PC-9 (cell line): Measurements from ENCODE around the gene MICAL3. TPM values are rescaled to one million over a fixed set of nuclear protein-coding genes. Genes with fewer than 3 reads are reported as not detected.

Source experiments
- BruUV-seq: library from RNA; stranded (reverse); fragments of 400-500 nt; replicated peaks from 2 replicates; lab custom pipeline; 2021; lab: Mats Ljungman, UMichigan
- CTCF ChIA-PET: fragments of 300-600 bp; sonication (Branson Sonifier 250); formaldehyde crosslinking; loops from one replicate; lab custom pipeline; 2022; ENCODE audit warnings: antibody characterized with exemption; lab: Charles Lee
- POLR2A ChIA-PET: fragments of 300-600 bp; sonication (Branson Sonifier 250); formaldehyde crosslinking; loops from one replicate; lab custom pipeline; 2022; ENCODE audit warnings: antibody characterized with exemption; ENCODE audit not compliant: unreplicated experiment; lab: Charles Lee
- DNase-seq, 2 experiments: peaks; one replicate each; pipeline versions ENCODE4 v3.0.0 to v3.0.0-alpha.2; 2015 to 2022; ENCODE audit warnings: mixed read lengths in 1 of 2
- H2AFZ ChIP-seq: fragments of 200-600 bp; sonication (generic); 2 replicates; pipeline ENCODE4 v1.8.1; 2017; ENCODE audit warnings: antibody characterized with exemption
- H3F3A ChIP-seq: fragments of 200-600 bp; sonication (generic); 2 replicates; pipeline ENCODE4 v1.8.1; 2017; ENCODE audit warnings: antibody characterized with exemption, mild to moderate bottlenecking, low read depth; ENCODE audit not compliant: insufficient read depth
- H3K27ac ChIP-seq: fragments of 200-600 bp; sonication (generic); 2 replicates; pipeline ENCODE4 v1.6.1; 2016; ENCODE audit warnings: mixed run types
- H3K27me3 ChIP-seq: fragments of 200-600 bp; sonication (generic); 2 replicates; pipeline ENCODE4 v1.6.1; 2016; ENCODE audit warnings: low read depth, mixed run types; ENCODE audit not compliant: insufficient read depth
- H3K36me3 ChIP-seq: fragments of 200-600 bp; sonication (generic); 2 replicates; pipeline ENCODE4 v1.6.1; 2016; ENCODE audit warnings: low read depth, mixed run types
- H3K4me1 ChIP-seq: fragments of 200-600 bp; sonication (generic); replicated peaks from 2 replicates; pipeline ENCODE4 v1.6.1; 2016; ENCODE audit warnings: mixed run types; ENCODE audit not compliant: insufficient read depth
- H3K4me2 ChIP-seq: fragments of 200-600 bp; sonication (generic); 2 replicates; pipeline ENCODE4 v1.6.1; 2017; ENCODE audit warnings: mixed run types
- H3K4me3 ChIP-seq: fragments of 200-600 bp; sonication (generic); 2 replicates; pipeline ENCODE4 v1.6.1; 2016; ENCODE audit warnings: mixed run types
- H3K79me2 ChIP-seq: fragments of 200-600 bp; sonication (generic); 2 replicates; pipeline ENCODE4 v1.6.1; 2017; ENCODE audit warnings: low read depth, mixed run types
- H3K9me2 ChIP-seq: fragments of 200-600 bp; sonication (generic); 2 replicates; pipeline ENCODE4 v1.8.1; 2017; ENCODE audit warnings: mild to moderate bottlenecking; ENCODE audit not compliant: insufficient read depth
- H3K9me3 ChIP-seq: fragments of 200-600 bp; sonication (generic); 2 replicates; pipeline ENCODE4 v1.8.1; 2016; ENCODE audit warnings: low read depth; ENCODE audit not compliant: insufficient read depth
- H4K20me1 ChIP-seq: fragments of 200-600 bp; sonication (generic); 2 replicates; pipeline ENCODE4 v1.8.1; 2017; ENCODE audit not compliant: insufficient read depth
- CTCF ChIP-seq: fragments of 200-600 bp; sonication (generic); conservative IDR thresholded peaks from 2 replicates; pipeline ENCODE4 v1.6.1; 2017; ENCODE audit warnings: mixed run types, antibody characterized with exemption, mild to moderate bottlenecking, moderate library complexity
- EZH2 ChIP-seq: fragments of 200-600 bp; sonication (generic); IDR thresholded peaks from 2 replicates; pipeline ENCODE4 v1.8.0; 2017; ENCODE audit warnings: antibody characterized with exemption, low read depth
- intact Hi-C: fragments of 100-400 bp; cut with micrococcal nuclease; formaldehyde crosslinking; loops from one replicate; pipeline ENCODE4 v1.10.0; 2022; ENCODE audit not compliant: unreplicated experiment
- total RNA-seq: library from RNA; stranded (reverse); gene quantifications from 2 replicates; pipeline ENCODE4 v1.2.3, GENCODE V29; 2021

The MICAL3 gene
- total RNA-seq, 1 experiment from 2014 or later, result 27.4 TPM

- H3F3A ChIP-seq, result no peaks in the 10 kb centered on the region
- DNase-seq, result no peak
- no peak overlapping the region for H3K4me2 ChIP-seq
- BruUV-seq, result no TSS peak
- intact Hi-C loops, result no loop called here
- ChIA-PET POLR2A (no interaction called here), CTCF (interaction anchor here (0.6 kb wide), 1 partner anchor 174 kb away, joined by 5 read pairs; no protein-coding TSS in a partner anchor)
- no peak overlapping the region for H3K4me3 ChIP-seq
- H3K9me2 ChIP-seq, result no peaks in the 10 kb centered on the region
- H3K36me3 ChIP-seq, result no peaks in the 10 kb centered on the region
- H4K20me1 ChIP-seq, result peaks cover 4% of the 10 kb centered on the region
- peaks cover 20% of the 10 kb centered on the region for H3K4me1 ChIP-seq
- peaks cover 10% of the 10 kb centered on the region for H3K79me2 ChIP-seq
- no peaks in the 10 kb centered on the region for H3K9me3 ChIP-seq
- no peak for TF ChIP-seq EZH2
- TF ChIP-seq CTCF, result no peak
- no peaks in the 10 kb centered on the region for H3K27me3 ChIP-seq
- H3K27ac ChIP-seq, result no peak overlapping the region
- H2AFZ ChIP-seq, result no peak overlapping the region
Observed at GRCh38 chr22:17777717-17778044, 246.7 kb downstream of the MICAL3 start.

GRCh38 chr22:17777005-17777716 lies 247.2 kb downstream of the MICAL3 start:
- no peaks in the 10 kb centered on the region for H3K9me3 ChIP-seq
- H3K79me2 ChIP-seq, result peaks cover 16% of the 10 kb centered on the region
- no peaks in the 10 kb centered on the region for H3K9me2 ChIP-seq
- H3K27me3 ChIP-seq, result no peaks in the 10 kb centered on the region
- no peak overlapping the region for H3K4me2 ChIP-seq
- peaks cover 20% of the 10 kb centered on the region for H3K4me1 ChIP-seq
- BruUV-seq, result no TSS peak
- no peaks in the 10 kb centered on the region for H3K36me3 ChIP-seq
- H3F3A ChIP-seq, result no peaks in the 10 kb centered on the region
- H4K20me1 ChIP-seq, result peaks cover 7% of the 10 kb centered on the region
- no peak overlapping the region for H3K27ac ChIP-seq
- no peak for TF ChIP-seq EZH2
- TF ChIP-seq CTCF, result no peak
- H3K4me3 ChIP-seq, result no peak overlapping the region
- intact Hi-C loops, result no loop called here
- CTCF ChIA-PET, result no interaction called here
- H2AFZ ChIP-seq, result no peak overlapping the region
- DNase-seq, result no peak
- POLR2A ChIA-PET, result no interaction called here

GRCh38 chr22:17775781-17776465 lies 248.4 kb downstream of the MICAL3 start:
- H3K9me3 ChIP-seq, result no peaks in the 10 kb centered on the region
- CTCF ChIA-PET, result no interaction called here
- H3K36me3 ChIP-seq, result no peaks in the 10 kb centered on the region
- TF ChIP-seq EZH2 (no peak), CTCF (no peak)
- no peaks in the 10 kb centered on the region for H3K9me2 ChIP-seq
- no peaks in the 10 kb centered on the region for H3F3A ChIP-seq
- BruUV-seq, result no TSS peak
- H3K79me2 ChIP-seq, result peaks cover 27% of the 10 kb centered on the region
- no peak overlapping the region for H3K27ac ChIP-seq
- H3K27me3 ChIP-seq, result no peaks in the 10 kb centered on the region
- POLR2A ChIA-PET, result no interaction called here
- no peak overlapping the region for H2AFZ ChIP-seq
- no peak overlapping the region for H3K4me3 ChIP-seq
- no peak overlapping the region for H3K4me2 ChIP-seq
- peaks cover 14% of the 10 kb centered on the region for H3K4me1 ChIP-seq
- H4K20me1 ChIP-seq, result peaks cover 18% of the 10 kb centered on the region
- intact Hi-C loops, result no loop called here
- no peak for DNase-seq
